Measurements from ENCODE around the gene DFFB. TPM values are rescaled to one million over a fixed set of nuclear protein-coding genes. Genes with fewer than 3 reads are reported as not detected.
A peak's percentile ranks its signal among the peaks of the same experiment; 100 is the strongest.

The DFFB gene
- total RNA-seq, 8 experiments from 2014 or later: 2.5 to 8.2 (median 5.6) TPM

DNA sequence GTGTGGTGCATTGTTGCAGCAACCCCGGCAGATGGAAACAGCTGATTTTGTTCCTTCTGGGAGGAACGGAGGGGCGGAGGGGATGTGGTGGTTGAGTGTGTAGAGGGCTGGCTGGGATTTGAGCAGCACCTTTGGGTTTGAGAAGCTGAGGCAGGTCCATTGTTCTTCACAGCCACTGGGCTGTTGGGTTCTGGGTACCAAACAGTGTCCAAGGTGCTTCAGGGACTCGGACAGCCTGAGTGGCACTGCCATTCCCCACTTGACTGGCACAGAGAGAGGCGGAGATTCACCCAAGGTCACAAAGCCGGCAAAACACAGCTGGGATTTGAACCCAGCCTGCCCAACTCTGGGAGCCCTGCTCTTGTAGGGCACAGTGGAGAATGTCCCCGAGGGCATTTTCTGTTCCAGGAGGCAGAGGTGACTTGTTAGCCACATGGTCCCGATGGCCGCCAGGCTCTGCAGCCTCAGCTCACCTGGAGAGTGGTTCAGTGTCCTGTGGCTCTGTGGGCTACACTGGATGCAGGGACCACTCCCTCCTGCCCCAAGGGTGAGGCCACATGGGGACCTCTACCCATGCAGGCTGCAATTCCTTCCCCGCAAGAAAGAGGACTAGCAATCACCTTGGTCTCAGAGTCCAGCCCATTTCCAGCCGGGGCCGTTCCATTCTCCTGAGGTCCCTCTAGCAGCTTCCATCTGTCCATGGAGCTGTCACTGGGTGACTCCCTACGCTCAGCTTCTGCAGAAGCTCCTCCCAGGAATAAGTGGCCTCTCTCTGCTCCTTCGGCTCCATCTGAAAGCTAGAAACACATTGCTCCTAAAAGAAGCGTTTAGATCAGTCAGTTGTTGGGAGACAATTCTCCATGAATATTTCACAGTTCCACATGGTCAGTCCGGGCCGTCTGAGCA is 74.0 kb downstream of the DFFB start:
- Histone ChIP-seq H3K27ac (no peak overlapping the region), H3K4me1 (replicated peaks in 1 of 2) (peaks cover 0 to 4% of the 10 kb centered on the region in 2 donors), H3K4me3 (no peak overlapping the region)
- WGBS, 10 experiments: 0 to 100% (median 63%) methylated on average over 1 to 16 of the region's 17 CpGs; no CpG with 5 or more reads in 1 of the 10 experiments
- in situ Hi-C loops (cut with MboI; ENCODE audit: low pct_unique_long_range_greater_than_20kb in 2 of 9, low sequenced_read_pairs in 9 of 9, unreplicated experiment in 9 of 9): no loop called here
- ATAC-seq (replicated peaks in 6 of 8): peak in 2 of 8 experiments; percentile 68 to 70

DNA sequence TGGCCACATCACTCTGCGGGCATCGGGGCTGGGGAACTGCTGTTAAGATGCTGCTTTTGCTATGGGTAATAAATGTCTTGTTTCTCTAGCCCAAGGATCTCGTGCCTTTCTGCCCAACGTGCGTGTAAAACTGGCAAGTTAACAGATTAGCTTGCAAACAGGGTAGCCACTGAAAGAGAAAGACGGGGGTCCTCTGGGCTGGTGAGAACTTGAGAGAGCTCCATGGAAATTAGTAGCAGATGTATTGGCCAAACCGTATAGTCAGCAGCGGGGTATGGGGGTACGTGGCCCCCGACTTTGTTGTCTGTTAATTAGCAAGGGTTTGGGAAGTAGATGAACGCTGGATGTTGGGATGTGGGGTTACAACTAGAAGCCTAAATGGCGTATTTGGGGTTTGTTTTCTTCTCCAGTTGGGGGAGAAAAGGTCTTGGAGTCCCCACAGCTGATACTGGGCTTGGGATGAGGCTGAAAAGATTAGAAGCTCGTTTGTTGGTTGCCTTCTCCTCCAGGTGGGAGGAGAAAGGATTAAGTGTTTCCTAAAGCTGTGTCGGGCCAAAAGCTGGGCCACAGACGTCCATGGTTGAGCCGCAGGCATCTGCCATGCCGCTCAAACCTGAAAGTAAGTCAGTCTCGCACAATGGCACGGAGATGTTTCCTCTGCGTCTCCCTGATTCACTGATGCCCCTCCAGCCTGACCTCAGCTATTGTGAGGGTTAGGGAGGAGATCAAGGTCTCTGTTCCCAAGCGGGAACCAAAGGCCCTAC is 75.1 kb downstream of the DFFB start:
- no peaks in the 10 kb centered on the region for H3K4me1 ChIP-seq (replicated peaks in 1 of 2)
- H3K4me3 ChIP-seq: no peak overlapping the region
- no peak for ATAC-seq (replicated peaks in 6 of 8)
- in situ Hi-C loops (cut with MboI; ENCODE audit: low pct_unique_long_range_greater_than_20kb in 2 of 9, low sequenced_read_pairs in 9 of 9, unreplicated experiment in 9 of 9): no loop called here
- H3K27ac ChIP-seq: no peak overlapping the region
- 7 to 86% (median 60%) methylated on average over 1 to 20 of the region's 21 CpGs; no CpG with 5 or more reads in 1 of the 10 experiments for WGBS, 10 experiments

Other genes starting within 250 kb of the DFFB start
- gene MEGF6, start 246.0 kb upstream of the DFFB start, total RNA-seq: 10 to 100 TPM in 1 of 8 experiments, 1 to 10 TPM in 5, under 1 TPM in 2; 0.40 to 14.0 (median 2.0) TPM
- gene TPRG1L, start 232.5 kb upstream of the DFFB start, total RNA-seq: 10 to 100 TPM; 12.6 to 36.3 (median 25.7) TPM
- 10 to 100 TPM; 10.4 to 21.3 (median 17.1) TPM for gene WRAP73, start 207.4 kb upstream of the DFFB start, total RNA-seq
- gene TP73, start 205.0 kb upstream of the DFFB start, total RNA-seq: 1 to 10 TPM in 4 of 8 experiments, under 1 TPM in 4; 0.27 to 2.0 (median 0.83) TPM
- 1 to 10 TPM in 1 of 8 experiments, under 1 TPM in 6, not detected in 1; 0.11 to 1.2 (median 0.25) TPM for gene CCDC27, start 105.0 kb upstream of the DFFB start, total RNA-seq
- 1 to 10 TPM in 7 of 8 experiments, under 1 TPM in 1; 0.87 to 5.2 (median 2.7) TPM for gene SMIM1, start 84.7 kb upstream of the DFFB start, total RNA-seq
- 10 to 100 TPM; 27.4 to 59.1 (median 39.8) TPM for gene LRRC47, start 61.0 kb upstream of the DFFB start, total RNA-seq
- gene CEP104, start 265 bp upstream of the DFFB start, total RNA-seq: 10 to 100 TPM; 12.2 to 26.5 (median 19.8) TPM
- gene C1orf174, start 42.8 kb downstream of the DFFB start, total RNA-seq: 10 to 100 TPM; 11.7 to 34.0 (median 22.9) TPM

All from motor neuron (in vitro differentiated cells).